Stimulated activated naive CD8-positive, alpha-beta T cell treated with anti-CD3 and anti-CD28 coated beads, Interleukin-15, Interleukin-2, amounts not matched to agents 100 ng/mL and 50 ng/mL, for 24 hours (primary cell): ENCODE data around the gene ZNF469.

ENCODE experiments used
- H3K27ac Mint-ChIP-seq: one replicate; pipeline ENCODE4 v1.8.0; 2021; ENCODE audit warnings: mild to moderate bottlenecking, mixed read lengths
- H3K27me3 Mint-ChIP-seq: one replicate; pipeline ENCODE4 v1.8.0; 2021; ENCODE audit warnings: mixed read lengths
- H3K36me3 Mint-ChIP-seq: one replicate; pipeline ENCODE4 v1.8.0; 2021; ENCODE audit warnings: low read depth, mixed read lengths
- H3K4me1 Mint-ChIP-seq: one replicate; pipeline ENCODE4 v1.8.0; 2021; ENCODE audit warnings: low read depth, mixed read lengths
- H3K4me3 Mint-ChIP-seq: one replicate; pipeline ENCODE4 v1.8.0; 2021; ENCODE audit warnings: mild to moderate bottlenecking, mixed read lengths
- H3K9me3 Mint-ChIP-seq: one replicate; pipeline ENCODE4 v1.8.0; 2021; ENCODE audit warnings: mixed read lengths

ZNF469 gene

GRCh38 chr16:88376835-88377726 is 5.7 kb upstream of the ZNF469 start:
- H3K27ac Mint-ChIP-seq = no peak overlapping the region
- H3K4me3 Mint-ChIP-seq = no peak overlapping the region
- no peaks in the 10 kb centered on the region for H3K36me3 Mint-ChIP-seq
- no peaks in the 10 kb centered on the region for H3K27me3 Mint-ChIP-seq
- H3K4me1 Mint-ChIP-seq = no peaks in the 10 kb centered on the region
- no peaks in the 10 kb centered on the region for H3K9me3 Mint-ChIP-seq

- no peaks in the 10 kb centered on the region for H3K36me3 Mint-ChIP-seq
- peaks cover 4% of the 10 kb centered on the region for H3K4me1 Mint-ChIP-seq
- no peak overlapping the region for H3K27ac Mint-ChIP-seq
- H3K4me3 Mint-ChIP-seq = no peak overlapping the region
- H3K27me3 Mint-ChIP-seq = peaks cover 6% of the 10 kb centered on the region
- no peaks in the 10 kb centered on the region for H3K9me3 Mint-ChIP-seq
These were observed 4.8 kb upstream of the ZNF469 start for GRCh38 chr16:88377961-88378360.

DNA sequence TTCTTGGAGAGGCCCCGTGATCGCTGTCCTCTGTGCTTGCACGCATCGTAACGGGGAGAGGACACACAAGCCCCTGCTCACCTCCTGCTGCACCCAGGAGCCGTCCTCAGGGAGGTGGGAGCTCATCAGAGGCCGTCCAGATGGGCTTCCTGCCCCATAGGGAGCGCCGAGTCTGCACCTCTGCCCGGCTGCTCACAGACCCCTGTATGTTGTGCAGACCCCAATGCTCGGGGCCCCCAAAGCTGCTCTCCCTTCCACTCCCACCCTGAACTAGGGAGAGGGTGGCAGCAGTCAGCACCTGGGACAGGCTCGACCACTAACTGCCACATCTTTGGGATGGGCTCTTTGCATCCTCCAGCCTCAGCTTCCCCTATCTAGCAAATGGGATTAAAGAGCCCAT is 4.4 kb upstream of the ZNF469 start:
- H3K36me3 Mint-ChIP-seq = no peaks in the 10 kb centered on the region
- no peak overlapping the region for H3K27ac Mint-ChIP-seq
- no peaks in the 10 kb centered on the region for H3K9me3 Mint-ChIP-seq
- peaks cover 4% of the 10 kb centered on the region for H3K4me1 Mint-ChIP-seq
- no peak overlapping the region for H3K4me3 Mint-ChIP-seq
- H3K27me3 Mint-ChIP-seq = peaks cover 6% of the 10 kb centered on the region

DNA sequence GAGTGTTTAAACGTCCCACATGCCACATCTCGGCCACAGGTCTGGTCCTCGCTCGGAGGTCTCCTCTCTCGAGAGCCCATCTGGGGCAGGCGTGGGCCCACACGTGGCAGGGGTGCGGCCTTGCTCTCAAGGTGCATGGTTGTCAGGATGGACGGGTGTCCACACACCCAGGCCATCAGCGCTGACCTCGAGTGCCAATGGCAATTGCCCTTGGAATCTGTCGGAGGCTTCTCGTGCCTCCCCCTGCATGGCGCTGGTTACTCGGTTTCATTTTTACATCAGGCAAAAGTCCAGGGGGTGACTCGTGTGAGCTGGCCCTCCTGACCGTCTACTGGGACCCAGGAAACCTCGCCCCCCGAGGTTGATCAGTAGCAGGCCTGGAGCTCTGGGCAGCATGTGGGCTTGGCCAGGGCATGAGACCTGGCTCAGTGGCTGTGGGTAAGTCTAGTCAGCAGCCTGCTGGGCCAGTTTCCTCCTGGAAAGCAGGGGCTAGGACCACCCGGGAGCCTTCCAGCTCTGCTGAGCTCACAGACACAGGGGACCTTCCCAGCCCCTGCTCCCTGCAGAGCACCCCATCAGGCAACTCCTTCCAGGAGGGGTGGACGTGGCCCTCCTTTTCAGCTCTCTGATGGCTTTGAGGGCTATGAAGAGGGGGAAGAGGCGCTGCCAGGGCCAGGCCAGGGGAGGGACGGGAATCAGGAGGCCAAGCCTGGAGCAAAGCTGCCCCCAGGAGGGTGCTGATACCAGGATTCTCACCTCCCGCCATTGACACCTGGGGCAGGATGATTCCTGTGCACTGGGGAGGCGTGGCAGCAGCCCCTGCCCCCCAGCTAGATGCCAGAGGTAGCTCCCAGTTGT is 3.7 kb upstream of the ZNF469 start:
- H3K4me1 Mint-ChIP-seq = peaks cover 5% of the 10 kb centered on the region
- no peak overlapping the region for H3K27ac Mint-ChIP-seq
- H3K4me3 Mint-ChIP-seq = no peak overlapping the region
- H3K9me3 Mint-ChIP-seq = no peaks in the 10 kb centered on the region
- no peaks in the 10 kb centered on the region for H3K36me3 Mint-ChIP-seq
- H3K27me3 Mint-ChIP-seq = peaks cover 8% of the 10 kb centered on the region

DNA sequence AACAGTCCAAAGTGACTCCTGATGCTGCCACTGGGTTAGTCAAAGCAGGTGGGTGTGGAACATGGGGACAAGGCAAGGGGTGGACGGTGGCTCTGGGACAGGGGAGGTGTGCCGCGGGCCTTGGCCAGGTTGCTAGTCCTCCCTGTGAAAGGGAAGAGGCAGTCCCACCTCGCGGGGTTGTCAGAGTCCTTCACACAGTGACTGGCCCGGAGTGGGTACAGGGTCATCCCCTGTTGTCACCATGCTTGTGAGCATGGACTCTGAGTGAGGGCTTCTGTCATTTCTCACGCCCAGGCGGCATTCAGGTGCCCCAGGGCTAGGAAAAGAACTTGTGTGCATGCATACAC is 3.1 kb upstream of the ZNF469 start:
- no peaks in the 10 kb centered on the region for H3K9me3 Mint-ChIP-seq
- H3K4me3 Mint-ChIP-seq = no peak overlapping the region
- H3K27me3 Mint-ChIP-seq = peaks cover 14% of the 10 kb centered on the region
- H3K36me3 Mint-ChIP-seq = no peaks in the 10 kb centered on the region
- peaks cover 9% of the 10 kb centered on the region for H3K4me1 Mint-ChIP-seq
- H3K27ac Mint-ChIP-seq = no peak overlapping the region

GRCh38 chr16:88380099-88380498 is 2.7 kb upstream of the ZNF469 start:
- H3K9me3 Mint-ChIP-seq = no peaks in the 10 kb centered on the region
- peaks cover 9% of the 10 kb centered on the region for H3K4me1 Mint-ChIP-seq
- H3K27me3 Mint-ChIP-seq = peaks cover 19% of the 10 kb centered on the region

GRCh38 chr16:88380619-88381018 is 2.1 kb upstream of the ZNF469 start:
- Mint-ChIP-seq H3K9me3 (no peaks in the 10 kb centered on the region), H3K36me3 (no peaks in the 10 kb centered on the region), H3K27ac (no peak overlapping the region), H3K4me3 (no peak overlapping the region), H3K27me3 (peaks cover 24% of the 10 kb centered on the region), H3K4me1 (peaks cover 9% of the 10 kb centered on the region)

More at GRCh38 chr16:88380099-88380498, 2.7 kb upstream of the ZNF469 start:
- H3K27ac Mint-ChIP-seq = no peak overlapping the region
- no peak overlapping the region for H3K4me3 Mint-ChIP-seq
- no peaks in the 10 kb centered on the region for H3K36me3 Mint-ChIP-seq

- peaks cover 29% of the 10 kb centered on the region for H3K27me3 Mint-ChIP-seq
- no peak overlapping the region for H3K4me3 Mint-ChIP-seq
- H3K4me1 Mint-ChIP-seq = peaks cover 9% of the 10 kb centered on the region
- H3K36me3 Mint-ChIP-seq = no peaks in the 10 kb centered on the region
- H3K9me3 Mint-ChIP-seq = no peaks in the 10 kb centered on the region
- H3K27ac Mint-ChIP-seq = no peak overlapping the region
These were observed 823 bp upstream of the ZNF469 start for GRCh38 chr16:88381820-88382451.

- Mint-ChIP-seq H3K27me3 (peaks cover 29% of the 10 kb centered on the region), H3K4me1 (peaks cover 9% of the 10 kb centered on the region), H3K36me3 (no peaks in the 10 kb centered on the region), H3K27ac (no peak overlapping the region), H3K4me3 (no peak overlapping the region), H3K9me3 (no peaks in the 10 kb centered on the region)
These were observed 852 bp downstream of the ZNF469 start for GRCh38 chr16:88383401-88384221.

- no peak overlapping the region for H3K27ac Mint-ChIP-seq
- no peaks in the 10 kb centered on the region for H3K36me3 Mint-ChIP-seq
- peaks cover 29% of the 10 kb centered on the region for H3K27me3 Mint-ChIP-seq
- H3K9me3 Mint-ChIP-seq = no peaks in the 10 kb centered on the region
- H3K4me3 Mint-ChIP-seq = no peak overlapping the region
- peaks cover 9% of the 10 kb centered on the region for H3K4me1 Mint-ChIP-seq
These were observed 1.7 kb downstream of the ZNF469 start for GRCh38 chr16:88384222-88385111.

GRCh38 chr16:88385112-88385594 is 2.4 kb downstream of the ZNF469 start:
- peaks cover 29% of the 10 kb centered on the region for H3K27me3 Mint-ChIP-seq
- H3K9me3 Mint-ChIP-seq = no peaks in the 10 kb centered on the region
- H3K4me3 Mint-ChIP-seq = no peak overlapping the region
- H3K4me1 Mint-ChIP-seq = peaks cover 9% of the 10 kb centered on the region
- H3K36me3 Mint-ChIP-seq = no peaks in the 10 kb centered on the region
- H3K27ac Mint-ChIP-seq = no peak overlapping the region

GRCh38 chr16:88385831-88386815 is 3.4 kb downstream of the ZNF469 start:
- Mint-ChIP-seq H3K4me3 (no peak overlapping the region), H3K27ac (no peak overlapping the region), H3K9me3 (no peaks in the 10 kb centered on the region), H3K36me3 (no peaks in the 10 kb centered on the region), H3K27me3 (peaks cover 29% of the 10 kb centered on the region), H3K4me1 (peaks cover 9% of the 10 kb centered on the region)
